ENCODE measurements around the gene C8G. TPM values are rescaled to one million over a fixed set of nuclear protein-coding genes. Genes with fewer than 3 reads are reported as not detected.
A peak's percentile ranks its signal among the peaks of the same experiment; 100 is the strongest.

C8G gene
- total RNA-seq, 6 experiments from 2014 or later, result 248 to 755 (median 453) TPM

GRCh38 chr9:136973618-136974617, 28.9 kb downstream of the C8G start:
- ATAC-seq (no peak), DNase-seq (no peak)
- Histone ChIP-seq H3K27ac (no peak overlapping the region), H3K27me3 (no peaks in the 10 kb centered on the region), H3K36me3 (no peaks in the 10 kb centered on the region), H3K4me1 (no peaks in the 10 kb centered on the region), H3K4me3 (no peak overlapping the region), H3K9me3 (no peaks in the 10 kb centered on the region)
- intact Hi-C loops (cut with DNase I), result no loop called here
- WGBS (ENCODE audit: insufficient coverage, low coverage, low lambda C conversion rate, missing lambda C conversion rate), result no CpG with 5 or more reads among the region's 29 CpGs
- TF ChIP-seq CTCF (IDR thresholded peaks at IDR 0.05), result no peak
- TF ChIP-seq POLR2A (IDR thresholded peaks at IDR 0.05), result no peak

- no peak for ATAC-seq
- no peaks in the 10 kb centered on the region for H3K36me3 ChIP-seq
- H3K4me3 ChIP-seq, result no peak overlapping the region
- H3K27ac ChIP-seq, result no peak overlapping the region
- no peaks in the 10 kb centered on the region for H3K9me3 ChIP-seq
- no peak for TF ChIP-seq CTCF (IDR thresholded peaks at IDR 0.05)
- no peak for TF ChIP-seq POLR2A (IDR thresholded peaks at IDR 0.05)
- intact Hi-C loops (cut with DNase I), result no loop called here
- WGBS (ENCODE audit: insufficient coverage, low coverage, low lambda C conversion rate, missing lambda C conversion rate), result 60% methylated on average over 1 of the region's 15 CpGs
- no peak for DNase-seq
- H3K4me1 ChIP-seq, result no peaks in the 10 kb centered on the region
- H3K27me3 ChIP-seq, result no peaks in the 10 kb centered on the region
These were observed 29.9 kb downstream of the C8G start for GRCh38 chr9:136974817-136975535.

DNA sequence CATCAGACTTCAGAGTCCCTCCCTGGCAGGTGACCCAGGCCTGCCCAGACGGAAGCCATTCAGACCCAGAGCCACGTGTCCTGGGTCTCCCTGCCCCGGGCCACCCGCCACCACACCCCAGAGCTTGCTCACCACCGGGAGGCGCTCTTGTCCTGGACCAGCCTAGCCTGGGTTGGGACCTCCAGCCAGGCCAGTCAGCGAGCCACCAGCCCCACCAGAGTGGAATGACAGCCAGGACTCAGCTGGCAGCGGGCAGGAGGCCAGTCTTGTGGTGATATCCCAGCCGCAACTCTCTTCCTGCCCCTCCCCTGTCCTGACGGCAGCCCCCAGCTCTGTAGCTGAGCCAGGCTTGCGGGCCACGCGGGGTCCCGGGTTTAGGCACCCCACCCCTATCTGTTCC, 30.6 kb downstream of the C8G start:
- Histone ChIP-seq H3K9me3 (no peaks in the 10 kb centered on the region), H3K4me1 (no peaks in the 10 kb centered on the region), H3K4me3 (no peak overlapping the region), H3K27ac (no peak overlapping the region), H3K27me3 (no peaks in the 10 kb centered on the region), H3K36me3 (no peaks in the 10 kb centered on the region)
- 60% methylated on average over 1 of the region's 14 CpGs for WGBS (ENCODE audit: insufficient coverage, low coverage, low lambda C conversion rate, missing lambda C conversion rate)
- intact Hi-C loops (cut with DNase I), result no loop called here
- TF ChIP-seq CTCF (IDR thresholded peaks at IDR 0.05), result no peak
- no peak for TF ChIP-seq POLR2A (IDR thresholded peaks at IDR 0.05)
- DNase-seq (no peak), ATAC-seq (peak in 2 of 4 donors; percentile 6 to 13)

- no peaks in the 10 kb centered on the region for H3K9me3 ChIP-seq
- intact Hi-C loops (cut with DNase I), result no loop called here
- ATAC-seq (no peak), DNase-seq (no peak)
- WGBS (ENCODE audit: insufficient coverage, low coverage, low lambda C conversion rate, missing lambda C conversion rate), result no CpG with 5 or more reads among the region's 10 CpGs
- no peaks in the 10 kb centered on the region for H3K27me3 ChIP-seq
- peak within 1 kb of the TSS; percentile 16 to 29 (median 21) for H3K4me3 ChIP-seq
- H3K36me3 ChIP-seq, result no peaks in the 10 kb centered on the region
- no peak within 1 kb of the TSS for H3K27ac ChIP-seq
- no peaks in the 10 kb centered on the region for H3K4me1 ChIP-seq
- TF ChIP-seq POLR2A (IDR thresholded peaks at IDR 0.05) (no peak), CTCF (IDR thresholded peaks at IDR 0.05) (no peak)
These were observed 32.2 kb downstream of the C8G start, which contains the start of gene PTGDS for GRCh38 chr9:136977223-136977622. Gene PTGDS (plus strand): TSS chr9:136977504. CDS start chr9:136977579, 75 bp downstream.

All from right lobe of liver (tissue), 6 donors.